Bone marrow (tissue), 2 donors: ENCODE data around the gene KIF2A.
A peak's percentile ranks its signal among the peaks of the same experiment; 100 is the strongest.
"Not testable (repeated sequence)": the region's sequence is repeated elsewhere in the genome, so short reads cannot be mapped to it uniquely, and the experiment has no call there.

Experiments used
- DNase-seq, 2 donors: peaks; one replicate each; lab custom pipeline; 2025; lab: John Stamatoyannopoulos, UW

KIF2A gene

GRCh38 chr5:62291829-62292228 is 14.2 kb upstream of the KIF2A start:
- not testable (repeated sequence) for DNase-seq

- DNase-seq = no peak
These were observed 9.0 kb upstream of the KIF2A start for GRCh38 chr5:62296998-62297397.

GRCh38 chr5:62298118-62298517 is 7.9 kb upstream of the KIF2A start:
- no peak for DNase-seq

DNA sequence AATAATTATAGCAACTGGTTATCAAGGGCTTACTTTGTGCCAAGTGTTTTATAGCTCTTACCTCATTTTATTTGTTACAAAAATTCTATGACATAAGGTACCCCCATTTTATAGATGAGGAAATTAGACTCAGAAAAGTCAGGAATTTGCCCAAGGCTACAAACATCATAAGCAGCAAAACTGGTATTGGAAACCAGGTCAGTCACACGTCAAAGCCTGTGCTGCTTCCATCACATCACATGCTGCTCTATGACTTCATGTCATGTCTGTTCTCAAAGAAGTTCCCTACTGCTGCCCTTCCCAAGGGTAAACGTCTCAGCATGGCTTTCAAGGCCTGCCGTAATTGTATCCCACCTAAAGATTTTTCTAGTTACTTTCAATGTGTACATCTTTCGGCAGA is 6.9 kb upstream of the KIF2A start:
- DNase-seq = no peak

GRCh38 chr5:62299600-62299999 is 6.4 kb upstream of the KIF2A start:
- DNase-seq = no peak

- no peak for DNase-seq
These were observed 670 bp upstream of the KIF2A start for GRCh38 chr5:62305358-62305714.

DNA sequence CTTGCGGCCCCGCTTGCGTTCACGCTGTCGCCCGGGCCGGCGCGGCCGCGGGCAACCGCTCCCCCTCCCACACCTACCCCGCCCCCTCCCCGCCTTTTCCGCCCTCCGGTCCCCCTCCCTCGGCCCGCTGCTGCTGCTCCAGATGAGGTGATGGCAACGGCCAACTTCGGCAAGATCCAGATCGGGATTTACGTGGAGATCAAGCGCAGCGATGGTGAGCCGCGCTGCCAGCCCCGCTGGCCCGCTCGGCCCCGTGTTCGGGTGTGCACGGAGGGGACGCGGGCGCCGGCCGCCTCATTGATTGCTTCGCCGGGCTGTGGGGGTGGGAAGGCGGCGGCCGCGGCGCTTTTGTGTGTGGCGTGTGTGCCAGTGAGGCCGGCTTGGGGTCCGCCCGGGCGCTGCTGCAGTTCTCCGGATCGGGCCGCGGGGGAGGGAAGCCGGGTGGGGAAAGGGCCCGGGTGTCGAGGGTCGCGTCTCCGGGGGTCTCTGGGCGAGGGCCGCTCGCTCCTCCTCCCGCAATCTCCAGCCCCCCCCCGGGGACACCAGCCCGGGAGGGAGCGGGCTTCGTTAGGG is 403 bp downstream of the KIF2A start:
- peak in 1 of 2 donors; percentile 65 for DNase-seq

- DNase-seq = peak in 1 of 2 donors; percentile 65
These were observed 1.1 kb downstream of the KIF2A start for GRCh38 chr5:62306896-62307689.

DNA sequence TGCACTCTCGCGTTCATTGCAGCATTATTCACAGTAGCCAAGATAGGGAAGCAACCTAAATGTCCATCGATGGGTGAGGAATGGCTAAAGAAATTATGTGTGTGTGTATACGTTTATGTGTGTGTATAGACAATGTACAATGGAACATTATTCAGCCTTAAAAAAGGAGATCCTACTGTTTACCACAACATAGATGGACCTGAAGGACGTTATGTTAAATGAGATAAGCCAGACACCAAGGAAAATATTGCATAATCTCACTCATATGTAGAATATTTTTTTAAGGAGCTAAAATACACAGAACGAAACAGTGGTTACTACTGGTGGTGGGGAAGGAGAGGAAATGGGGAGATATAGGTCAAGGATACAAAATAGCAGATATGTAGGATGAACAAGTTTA is 2.4 kb downstream of the KIF2A start:
- DNase-seq = no peak

GRCh38 chr5:62309107-62309506 is 3.1 kb downstream of the KIF2A start:
- no peak for DNase-seq

GRCh38 chr5:62310426-62311143 is 4.6 kb downstream of the KIF2A start:
- no peak for DNase-seq

DNA sequence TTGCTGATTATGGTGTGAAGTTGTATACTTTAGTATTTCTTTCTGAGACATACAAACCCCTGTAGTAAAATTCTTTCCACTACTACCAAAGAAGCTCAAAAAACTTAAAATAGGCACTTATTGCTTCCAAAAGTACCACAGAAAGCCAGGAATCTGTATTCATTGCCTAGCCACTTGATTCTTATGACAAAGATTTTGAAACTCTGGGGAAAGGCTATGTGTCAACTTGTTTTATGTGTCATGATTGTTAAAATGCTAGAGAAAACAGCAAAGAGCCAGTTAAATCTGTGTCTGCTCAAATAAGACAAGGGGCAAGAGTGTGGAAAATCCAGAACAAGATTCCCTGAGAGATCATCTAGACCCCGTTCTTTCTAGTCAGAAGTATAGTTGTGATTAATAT is 6.0 kb downstream of the KIF2A start:
- no peak for DNase-seq

GRCh38 chr5:62312674-62313073 is 6.7 kb downstream of the KIF2A start:
- DNase-seq = no peak

DNA sequence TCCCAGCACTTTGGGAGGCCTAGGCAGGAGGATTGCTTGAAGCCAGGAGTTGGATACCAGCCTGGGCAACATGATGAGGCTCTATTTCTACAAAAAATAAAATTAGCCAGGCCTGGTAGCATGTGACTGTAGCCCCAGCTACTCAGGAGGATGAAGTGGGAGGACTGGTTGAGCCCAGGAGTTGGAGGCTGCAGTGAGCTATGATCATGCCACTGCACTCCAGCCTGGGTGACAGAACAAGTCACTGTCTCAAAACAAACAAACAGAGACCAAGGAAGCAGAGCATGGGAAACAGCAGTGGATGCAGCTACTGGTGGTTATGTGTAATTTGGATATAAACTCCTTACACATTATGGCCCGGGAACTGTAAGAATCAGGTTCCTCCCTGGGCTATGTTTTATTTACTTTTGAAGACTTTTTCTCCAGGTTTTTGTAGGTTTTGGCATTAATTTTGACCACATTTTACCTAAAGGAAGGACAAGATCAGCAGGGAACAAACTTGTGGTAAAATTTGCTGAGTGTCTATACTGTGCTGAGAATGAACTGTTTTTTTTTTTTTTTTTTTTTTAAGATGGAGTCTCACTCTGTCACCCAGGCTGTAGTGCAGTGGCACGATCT is 8.3 kb downstream of the KIF2A start:
- no peak for DNase-seq

- DNase-seq = no peak
These were observed 9.6 kb downstream of the KIF2A start for GRCh38 chr5:62315376-62316175.

GRCh38 chr5:62316176-62316502 is 10.1 kb downstream of the KIF2A start:
- no peak for DNase-seq

DNA sequence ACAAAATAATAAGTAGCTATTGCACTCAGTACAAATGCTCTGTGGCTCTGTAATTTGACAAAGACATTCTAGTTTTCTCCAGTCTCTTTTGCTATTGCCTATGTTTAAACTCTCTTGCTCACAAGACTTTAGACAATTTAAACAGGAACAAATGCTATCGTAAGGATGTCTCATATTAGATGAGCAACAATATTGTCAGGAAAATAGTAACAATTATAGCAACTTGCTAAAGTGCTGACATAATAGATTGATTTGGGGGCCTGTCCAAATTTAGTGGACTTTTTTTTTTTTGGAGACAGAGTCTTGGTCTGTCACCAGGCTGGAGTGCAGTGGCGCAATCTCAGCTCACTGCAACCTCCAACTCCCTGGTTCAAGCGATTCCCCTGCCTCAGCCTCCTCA is 11.8 kb downstream of the KIF2A start:
- no peak for DNase-seq

DNA sequence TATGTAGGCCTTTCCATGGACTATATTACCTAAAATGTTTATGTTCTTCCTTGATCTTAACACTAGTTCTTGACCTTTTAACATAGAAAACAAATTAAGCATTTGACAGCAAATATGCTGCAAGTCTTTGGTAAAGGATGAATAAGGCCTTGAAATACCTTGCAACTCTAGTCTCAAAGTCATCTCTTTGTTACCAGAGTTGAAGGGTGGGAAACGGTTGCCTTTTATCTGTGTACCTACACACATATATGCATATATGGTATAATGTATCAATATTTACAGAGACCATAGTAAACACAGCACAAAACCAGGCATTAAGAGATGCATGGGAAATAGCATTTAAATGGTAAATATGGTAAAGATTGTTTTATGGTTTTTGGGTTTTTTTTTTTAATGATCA is 16.5 kb downstream of the KIF2A start:
- DNase-seq = no peak

DNA sequence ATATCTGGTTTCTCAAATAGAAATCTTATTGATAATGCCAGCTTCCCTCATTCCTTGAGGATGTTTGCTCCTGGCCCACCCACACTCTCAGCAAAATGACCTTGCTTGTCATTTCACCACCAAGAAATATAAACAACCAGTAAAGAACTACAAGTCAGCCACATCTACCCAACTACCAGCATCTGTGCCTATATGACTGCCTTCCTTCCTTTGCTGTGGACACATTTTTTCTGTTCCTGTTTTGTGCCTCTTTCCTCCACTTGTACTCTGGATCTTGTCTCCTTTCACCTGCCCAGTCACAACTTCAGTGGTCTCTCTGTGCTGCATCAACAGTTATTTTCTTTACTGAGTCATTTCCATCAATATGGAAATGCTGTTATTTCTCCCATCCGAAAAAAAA is 20.3 kb downstream of the KIF2A start:
- DNase-seq = peak in 1 of 2 donors; percentile 53

- DNase-seq = no peak
These were observed 20.7 kb downstream of the KIF2A start for GRCh38 chr5:62326702-62327101.

DNA sequence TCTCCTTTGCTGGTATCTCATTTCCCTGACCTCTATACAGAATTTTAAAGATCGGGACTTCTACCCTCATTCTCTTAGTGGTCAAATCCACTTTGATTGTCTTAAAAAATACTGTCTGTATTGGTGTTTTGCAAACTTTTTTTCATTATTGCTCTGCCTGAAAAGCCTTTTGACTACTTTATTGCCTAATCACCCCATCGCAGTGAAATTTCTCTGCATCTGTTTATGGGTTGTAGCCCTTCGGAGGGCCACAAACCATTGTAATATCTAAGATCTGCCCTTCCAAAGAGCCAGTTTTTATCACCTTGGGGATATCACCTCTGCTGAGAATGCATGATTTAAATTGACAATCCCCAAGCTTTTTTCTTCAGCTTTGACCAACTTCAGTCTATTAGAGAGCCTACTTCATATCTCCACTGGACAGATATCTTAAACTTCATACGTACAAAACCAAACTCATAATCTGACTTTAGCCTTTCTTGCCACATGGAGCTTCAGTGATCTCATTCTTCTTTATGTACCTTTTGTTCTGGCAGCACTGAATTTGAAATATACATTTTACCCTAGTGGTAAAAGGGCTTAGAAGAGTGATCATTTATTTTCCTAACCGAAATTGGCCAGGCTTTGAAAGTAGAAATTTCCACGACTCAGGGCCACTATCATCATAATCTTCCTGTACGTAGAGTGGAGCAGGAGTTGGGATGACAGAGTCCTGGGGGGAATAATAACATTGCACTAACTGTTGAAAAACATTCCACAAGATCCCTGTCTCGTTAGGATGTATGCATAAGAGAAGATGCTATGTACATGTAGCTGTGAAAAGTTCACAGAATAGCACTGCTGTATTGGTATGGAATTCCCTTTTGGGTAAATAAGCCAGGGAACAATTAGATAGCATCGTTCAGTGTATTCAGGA is 21.4 kb downstream of the KIF2A start:
- no peak for DNase-seq
